Measurements from ENCODE around the gene CRTC3. TPM values are rescaled to one million over a fixed set of nuclear protein-coding genes. Genes with fewer than 3 reads are reported as not detected.

CRTC3 gene
- total RNA-seq, 2 experiments from 2014 or later = 5.6 to 14.7 TPM

DNA sequence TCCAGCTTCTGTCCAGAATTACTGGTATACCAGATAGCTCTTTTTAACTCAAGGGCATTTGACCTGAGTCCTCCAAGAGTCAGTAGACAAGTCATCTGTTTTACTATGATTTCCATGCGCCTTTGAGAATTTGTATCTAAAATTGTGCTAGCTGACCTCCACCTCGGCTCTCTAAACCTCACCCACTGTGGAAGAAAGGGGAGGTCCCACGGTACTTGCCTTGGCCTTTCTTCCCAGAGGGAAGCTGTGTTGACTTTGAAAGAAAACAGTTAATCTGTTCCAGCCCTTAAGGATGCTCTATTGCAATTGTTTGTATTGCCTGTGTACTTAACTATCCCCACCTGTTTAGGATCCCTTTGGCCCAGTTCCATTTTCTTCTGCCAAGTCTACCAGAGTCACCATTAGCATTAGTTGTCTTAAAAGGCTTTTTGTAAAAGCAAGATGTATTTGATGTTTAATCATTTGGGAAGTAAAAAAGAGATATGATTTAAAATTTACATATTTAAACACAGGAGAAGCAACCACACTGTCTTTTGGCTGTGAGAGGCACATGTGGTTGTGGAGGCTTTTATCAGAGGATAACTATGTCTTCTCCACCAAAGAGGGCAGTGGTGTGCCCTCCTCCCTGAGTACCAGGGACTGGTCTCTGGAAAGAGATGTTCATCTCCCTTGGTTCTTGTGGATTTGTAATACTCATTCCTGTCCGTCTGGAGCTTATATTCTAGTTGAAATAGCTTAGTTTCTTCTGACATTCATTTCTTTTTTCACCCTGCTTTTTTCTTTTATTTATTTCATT lies 88.8 kb downstream of the CRTC3 start:
- Histone ChIP-seq H3K36me3 (ENCODE audit: insufficient read depth, low read length) (no peaks in the 10 kb centered on the region), H3K4me2 (ENCODE audit: low read length) (no peak overlapping the region), H3K4me3 (ENCODE audit: low read depth, low read length, poor library complexity, severe bottlenecking) (no peak overlapping the region), H2AFZ (ENCODE audit: low read length) (no peak overlapping the region), H3K27ac (ENCODE audit: low read depth, low read length, poor library complexity, severe bottlenecking) (no peak overlapping the region), H4K20me1 (ENCODE audit: insufficient read depth, low read length) (no peaks in the 10 kb centered on the region), H3K9me3 (ENCODE audit: low read length) (no peaks in the 10 kb centered on the region), H3K79me2 (ENCODE audit: insufficient read depth, low read depth, low read length) (no peaks in the 10 kb centered on the region), H3K9me2 (ENCODE audit: insufficient read depth, low read length) (no peaks in the 10 kb centered on the region), H3K4me1 (ENCODE audit: insufficient read depth, low read length, poor library complexity, severe bottlenecking) (peaks cover 14% of the 10 kb centered on the region)
- TF ChIP-seq EZH2phosphoT487 (IDR thresholded peaks at IDR 0.05; ENCODE audit: borderline replicate concordance, low read depth, low read length) (no peak), CTCF (conservative IDR thresholded peaks at IDR 0.05; ENCODE audit: low read length) (peak; percentile 32; the same call in 1 of the 2 replicates)
- no peak for DNase-seq (ENCODE audit: low spot score)
- intact Hi-C loops (cut with micrococcal nuclease; ENCODE audit: unreplicated experiment) = no loop called here
- CTCF ChIA-PET (ENCODE audit: unreplicated experiment) = no interaction called here
- BruUV-seq (replicated peaks) = no TSS peak
- POLR2A ChIA-PET = interaction anchor here (0.7 to 1.1 kb wide), 2 partner anchors 57 to 106 kb away, joined by 3 read pairs; no protein-coding TSS in a partner anchor

DNA sequence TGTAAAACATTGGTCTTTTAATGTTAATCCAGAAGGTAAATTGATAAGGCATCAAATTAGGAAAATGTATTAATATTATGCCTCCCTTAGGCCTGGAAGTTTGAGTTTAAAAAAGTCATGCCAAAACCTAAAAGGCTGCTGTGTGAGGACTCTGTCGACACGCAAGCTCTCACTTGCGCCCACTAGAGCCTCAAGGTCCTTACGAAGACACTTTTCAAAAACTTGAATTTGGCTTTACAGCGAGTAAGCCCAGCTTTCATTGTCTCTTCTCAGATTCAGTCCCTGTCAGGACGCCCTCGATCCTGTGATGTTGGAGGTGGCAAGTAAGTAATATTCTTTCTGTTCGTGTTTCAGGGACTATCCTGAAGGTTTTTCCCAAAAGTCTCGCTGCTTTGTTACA lies 89.7 kb downstream of the CRTC3 start:
- POLR2A ChIA-PET = interaction anchor here (0.9 to 1.1 kb wide), 2 partner anchors 12 to 58 kb away, joined by 3 read pairs; no protein-coding TSS in a partner anchor
- no peak overlapping the region for H3K4me3 ChIP-seq (ENCODE audit: low read depth, low read length, poor library complexity, severe bottlenecking)

More for the DNA sequence above, 89.7 kb downstream of the CRTC3 start:
- CTCF ChIA-PET (ENCODE audit: unreplicated experiment) = no interaction called here
- Histone ChIP-seq H3K79me2 (ENCODE audit: insufficient read depth, low read depth, low read length) (no peaks in the 10 kb centered on the region), H3K9me3 (ENCODE audit: low read length) (no peaks in the 10 kb centered on the region), H3K4me2 (ENCODE audit: low read length) (peak overlapping the region; percentile 57; the same call in 1 of the 2 replicates), H4K20me1 (ENCODE audit: insufficient read depth, low read length) (no peaks in the 10 kb centered on the region), H3K4me1 (ENCODE audit: insufficient read depth, low read length, poor library complexity, severe bottlenecking) (peaks cover 14% of the 10 kb centered on the region), H3K9me2 (ENCODE audit: insufficient read depth, low read length) (no peaks in the 10 kb centered on the region), H3K36me3 (ENCODE audit: insufficient read depth, low read length) (no peaks in the 10 kb centered on the region), H2AFZ (ENCODE audit: low read length) (peak overlapping the region; percentile 72; the same call in 1 of the 2 replicates), H3K27ac (ENCODE audit: low read depth, low read length, poor library complexity, severe bottlenecking) (no peak overlapping the region)
- DNase-seq (ENCODE audit: low spot score) = no peak
- intact Hi-C loops (cut with micrococcal nuclease; ENCODE audit: unreplicated experiment) = no loop called here
- TF ChIP-seq EZH2phosphoT487 (IDR thresholded peaks at IDR 0.05; ENCODE audit: borderline replicate concordance, low read depth, low read length) (no peak), CTCF (conservative IDR thresholded peaks at IDR 0.05; ENCODE audit: low read length) (no peak)
- BruUV-seq (replicated peaks) = no TSS peak

Measured in OCI-LY7 (cell line).